IPS-18c (cell line): ENCODE measurements around the gene FLYWCH1.

Source experiments
- H3K4me3 ChIP-seq: 2 replicates; pipeline ENCODE4 v1.7.0; 2013; ENCODE audit warnings: low read depth, mild to moderate bottlenecking, low read length, moderate library complexity; ENCODE audit not compliant: insufficient read depth
- H3K9me3 ChIP-seq: one replicate; pipeline ENCODE4 v1.6.1; 2013; ENCODE audit warnings: mild to moderate bottlenecking, low read length, moderate library complexity; ENCODE audit not compliant: control insufficient read depth, insufficient read depth

Gene FLYWCH1

GRCh38 chr16:2911638-2912329, at the start of gene FLYWCH1:
Gene FLYWCH1, plus strand, starts transcription at chr16:2911931. Its CDS starts 17,755 bp downstream, at chr16:2929686.
- Histone ChIP-seq H3K9me3 (no peaks in the 10 kb centered on the region), H3K4me3 (peak within 1 kb of the TSS; percentile 79)

- Histone ChIP-seq H3K9me3 (peaks cover 2% of the 10 kb centered on the region), H3K4me3 (no peak overlapping the region)
These were observed 46.1 kb upstream of the FLYWCH1 start for GRCh38 chr16:2865651-2866050.

DNA sequence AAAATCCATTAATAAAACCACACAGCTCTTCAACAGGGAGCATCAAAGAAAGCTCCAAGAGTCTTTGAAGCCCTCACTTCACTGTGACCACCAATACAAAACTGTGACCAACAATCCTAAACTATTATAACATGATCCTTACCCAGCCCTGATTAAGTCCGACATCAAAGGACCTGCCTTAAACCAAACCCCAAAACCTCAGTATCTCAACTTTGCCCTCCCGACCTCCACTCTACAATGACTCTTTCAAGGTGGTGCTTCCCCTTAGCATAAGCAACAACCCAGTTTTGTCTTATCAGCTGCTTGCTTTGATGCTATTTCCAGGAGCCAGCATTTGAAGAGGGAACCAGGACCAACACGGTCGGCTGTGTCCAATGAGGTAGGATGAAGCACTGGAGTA, 45.3 kb upstream of the FLYWCH1 start:
- no peak overlapping the region for H3K4me3 ChIP-seq
- H3K9me3 ChIP-seq = peaks cover 2% of the 10 kb centered on the region

DNA sequence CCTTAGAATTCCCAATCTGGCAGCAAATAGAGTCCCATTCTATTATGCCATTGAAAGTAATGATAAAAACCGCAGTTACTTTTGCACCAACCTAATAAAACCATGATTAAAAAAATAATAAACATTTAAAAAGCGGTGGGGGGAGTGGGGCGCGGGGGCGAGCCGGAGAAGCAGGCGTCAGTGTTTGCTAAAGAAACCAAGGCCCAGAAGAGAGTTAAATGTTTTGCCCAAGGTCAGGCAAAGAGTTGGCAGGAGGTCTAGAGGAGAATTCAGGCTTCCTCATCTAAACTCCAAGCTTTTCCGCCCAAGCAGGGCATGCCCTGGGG, 44.1 kb upstream of the FLYWCH1 start:
- peaks cover 2% of the 10 kb centered on the region for H3K9me3 ChIP-seq
- peak overlapping the region; percentile 72; the same call in 1 of the 2 replicates for H3K4me3 ChIP-seq

DNA sequence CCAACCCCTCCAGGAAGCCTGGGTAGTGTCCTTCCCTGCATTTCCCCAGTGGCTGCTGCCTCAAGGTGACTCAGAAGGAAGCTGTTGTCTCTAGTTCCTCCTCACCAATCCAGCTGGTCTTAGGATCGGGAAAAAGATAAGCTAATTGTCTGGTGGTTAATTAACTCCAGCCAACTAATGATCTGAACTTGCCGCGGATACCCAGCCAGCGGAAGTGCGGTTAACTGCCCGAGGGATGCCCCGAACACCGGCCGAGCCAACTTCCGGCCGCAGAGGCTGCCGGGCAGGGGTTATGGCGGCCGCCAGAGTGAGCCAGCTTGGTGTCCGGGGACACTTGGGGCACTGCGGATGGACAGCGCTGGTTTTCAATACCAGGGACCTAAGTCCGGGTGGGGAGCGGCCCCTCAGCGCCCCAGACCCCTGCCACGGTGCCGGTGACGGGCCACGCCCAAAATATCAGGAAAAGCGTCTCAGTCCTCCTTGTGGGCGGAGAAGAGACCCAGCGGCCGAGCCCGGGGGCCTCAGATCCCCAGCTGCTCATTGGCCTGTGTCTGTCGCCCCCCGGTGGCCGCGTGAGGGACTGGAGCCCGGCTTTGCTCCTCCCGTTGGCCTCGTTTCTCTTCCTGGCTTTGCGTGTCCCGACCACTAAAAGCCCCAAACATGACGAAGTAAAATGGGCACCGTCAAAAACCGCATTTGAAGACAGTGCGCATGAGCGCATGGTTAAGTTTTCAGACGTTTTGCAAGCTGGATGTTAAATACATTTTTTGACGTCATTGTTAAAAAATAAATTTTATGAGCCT, 43.5 kb upstream of the FLYWCH1 start:
- H3K4me3 ChIP-seq = peak overlapping the region; percentile 72
- peaks cover 2% of the 10 kb centered on the region for H3K9me3 ChIP-seq

GRCh38 chr16:2871926-2872325, 39.8 kb upstream of the FLYWCH1 start:
- Histone ChIP-seq H3K4me3 (no peak overlapping the region), H3K9me3 (no peaks in the 10 kb centered on the region)

GRCh38 chr16:2874032-2874911, 37.5 kb upstream of the FLYWCH1 start:
- no peaks in the 10 kb centered on the region for H3K9me3 ChIP-seq
- H3K4me3 ChIP-seq = no peak overlapping the region

DNA sequence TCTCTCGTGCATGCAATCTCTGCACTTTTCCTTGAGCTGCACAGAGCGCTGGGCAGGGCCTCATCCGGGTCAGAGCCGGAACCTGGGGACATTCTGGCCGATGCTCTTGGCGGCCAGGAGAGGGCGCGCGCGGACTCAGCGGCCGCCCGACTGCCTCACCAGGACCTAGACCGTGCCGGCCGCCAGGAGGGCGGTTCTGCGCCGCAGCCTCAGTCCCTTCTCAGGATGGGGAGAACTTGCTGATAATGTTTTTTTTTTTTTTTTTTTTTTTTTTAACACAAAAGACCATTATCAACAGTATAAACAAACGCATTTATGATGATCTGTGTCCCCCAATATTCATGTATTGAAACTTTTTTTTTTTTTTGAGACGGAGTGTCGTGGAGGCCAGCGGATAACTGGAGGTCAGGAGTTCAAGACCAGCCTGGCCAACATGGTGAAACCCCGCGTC, 36.8 kb upstream of the FLYWCH1 start:
- H3K4me3 ChIP-seq = no peak overlapping the region
- H3K9me3 ChIP-seq = peaks cover 5% of the 10 kb centered on the region

- Histone ChIP-seq H3K4me3 (no peak overlapping the region), H3K9me3 (peaks cover 7% of the 10 kb centered on the region)
These were observed 31.8 kb upstream of the FLYWCH1 start for GRCh38 chr16:2879854-2880508.

- Histone ChIP-seq H3K4me3 (peak overlapping the region; percentile 89), H3K9me3 (peaks cover 7% of the 10 kb centered on the region)
These were observed 29.7 kb upstream of the FLYWCH1 start for GRCh38 chr16:2881783-2882649.

GRCh38 chr16:2882650-2883457, 28.9 kb upstream of the FLYWCH1 start, which contains the start of gene FLYWCH2:
Gene FLYWCH2, plus strand, starts transcription at chr16:2883215. Its CDS starts 13,235 bp downstream, at chr16:2896450.
- peaks cover 11% of the 10 kb centered on the region for H3K9me3 ChIP-seq
- peak within 1 kb of the TSS; percentile 89 for H3K4me3 ChIP-seq

GRCh38 chr16:2883458-2883908, 28.2 kb upstream of the FLYWCH1 start:
- peaks cover 11% of the 10 kb centered on the region for H3K9me3 ChIP-seq
- H3K4me3 ChIP-seq = peak overlapping the region; percentile 89

GRCh38 chr16:2884041-2884451, 27.7 kb upstream of the FLYWCH1 start:
- Histone ChIP-seq H3K4me3 (peak overlapping the region; percentile 89), H3K9me3 (peaks cover 11% of the 10 kb centered on the region)

- Histone ChIP-seq H3K9me3 (no peaks in the 10 kb centered on the region), H3K4me3 (no peak overlapping the region)
These were observed 17.5 kb upstream of the FLYWCH1 start for GRCh38 chr16:2894231-2894630.

- Histone ChIP-seq H3K9me3 (no peaks in the 10 kb centered on the region), H3K4me3 (no peak overlapping the region)
These were observed 15.9 kb upstream of the FLYWCH1 start for GRCh38 chr16:2895813-2896212.
